Measurements from ENCODE around the gene OLA1. TPM values are rescaled to one million over a fixed set of nuclear protein-coding genes. Genes with fewer than 3 reads are reported as not detected.

The OLA1 gene
- total RNA-seq, 1 experiment from 2014 or later: 134 TPM

DNA sequence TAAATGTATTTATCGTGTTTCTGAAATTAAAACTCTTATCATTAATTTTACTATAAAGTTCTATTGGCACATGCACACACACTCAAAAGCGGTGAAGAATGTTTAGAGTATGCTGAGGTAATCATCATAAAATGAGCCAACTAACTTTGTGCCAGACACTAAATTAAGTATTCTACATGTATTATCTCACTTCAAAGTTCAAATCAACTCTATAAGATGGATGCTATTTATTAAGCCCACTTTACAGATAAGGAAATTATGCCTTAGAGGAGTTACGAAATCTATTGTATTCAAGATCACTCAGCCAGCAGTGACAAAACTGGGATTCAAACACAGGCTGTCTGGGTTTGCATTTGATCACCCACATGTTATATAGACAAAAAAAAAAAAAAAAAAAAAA, 24.9 kb downstream of the OLA1 start:
- Histone ChIP-seq H3K4me2 (ENCODE audit: low read depth, low read length, poor library complexity, severe bottlenecking) (no peak overlapping the region), H3K27ac (ENCODE audit: low read length) (no peak overlapping the region), H3K9ac (ENCODE audit: low read length) (no peak overlapping the region), H3K79me2 (ENCODE audit: low read length) (peaks cover 86% of the 10 kb centered on the region), H3K4me3 (ENCODE audit: low read length) (no peak overlapping the region), H3K4me1 (ENCODE audit: low read length) (peaks cover 31% of the 10 kb centered on the region), H2AFZ (ENCODE audit: low read length) (no peak overlapping the region), H3K9me3 (ENCODE audit: low read length) (no peaks in the 10 kb centered on the region), H4K20me1 (ENCODE audit: insufficient read depth, low read depth, low read length) (no peaks in the 10 kb centered on the region), H3K36me3 (ENCODE audit: insufficient read depth, low read length) (peaks cover 18% of the 10 kb centered on the region), H3K9me2 (replicated peaks; ENCODE audit: insufficient read depth, low read length) (no peaks in the 10 kb centered on the region), H3K27me3 (ENCODE audit: low read length) (no peaks in the 10 kb centered on the region)
- no peak for DNase-seq

DNA sequence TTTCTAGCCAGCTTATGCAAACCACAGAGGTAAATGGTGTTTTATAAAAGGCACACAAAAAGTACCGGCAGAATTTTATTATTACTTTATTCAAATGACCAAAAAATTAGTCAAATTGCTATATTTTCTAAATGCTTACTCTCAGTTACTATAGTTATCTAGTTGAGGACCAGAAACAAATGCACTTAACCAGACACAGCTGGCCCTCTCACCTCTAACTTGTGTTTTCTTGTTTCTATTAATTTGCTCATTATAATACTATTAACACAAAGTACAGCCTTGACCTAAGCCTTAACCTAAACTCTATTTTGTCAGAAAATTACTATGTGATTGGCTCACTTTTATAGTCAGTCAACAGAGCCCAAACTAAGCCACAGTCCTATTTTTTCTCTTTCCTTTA, 26.2 kb downstream of the OLA1 start:
- Histone ChIP-seq H3K27ac (ENCODE audit: low read length) (peak overlapping the region; percentile 46), H3K9me3 (ENCODE audit: low read length) (no peaks in the 10 kb centered on the region), H4K20me1 (ENCODE audit: insufficient read depth, low read depth, low read length) (no peaks in the 10 kb centered on the region), H3K4me1 (ENCODE audit: low read length) (peaks cover 36% of the 10 kb centered on the region), H3K4me3 (ENCODE audit: low read length) (no peak overlapping the region), H3K4me2 (ENCODE audit: low read depth, low read length, poor library complexity, severe bottlenecking) (peak overlapping the region; percentile 30), H3K9ac (ENCODE audit: low read length) (no peak overlapping the region), H3K36me3 (ENCODE audit: insufficient read depth, low read length) (peaks cover 10% of the 10 kb centered on the region; the same call in 1 of the 2 replicates), H3K27me3 (ENCODE audit: low read length) (no peaks in the 10 kb centered on the region), H3K79me2 (ENCODE audit: low read length) (peaks cover 87% of the 10 kb centered on the region), H2AFZ (ENCODE audit: low read length) (no peak overlapping the region), H3K9me2 (replicated peaks; ENCODE audit: insufficient read depth, low read length) (no peaks in the 10 kb centered on the region)
- DNase-seq: no peak

DNA sequence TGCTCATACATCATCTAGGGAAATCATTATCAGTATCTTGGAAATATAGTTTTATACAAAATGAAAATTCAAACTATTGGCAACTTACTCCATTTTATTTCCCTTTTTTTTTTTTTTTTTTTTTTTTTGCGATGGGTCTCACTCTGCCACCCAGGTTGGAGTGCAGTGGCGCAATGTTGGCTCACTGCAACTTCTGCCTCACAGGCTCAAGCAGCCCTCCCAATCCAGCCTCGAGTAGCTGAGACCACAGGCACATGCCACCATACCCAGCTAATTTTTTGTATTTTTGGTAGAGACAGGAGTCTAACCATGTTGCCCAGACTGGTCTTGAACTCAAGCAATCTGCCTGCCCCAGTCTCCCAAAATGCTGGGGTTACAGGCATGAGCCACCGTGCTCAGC, 29.0 kb downstream of the OLA1 start:
- DNase-seq: no peak
- Histone ChIP-seq H3K9me2 (replicated peaks; ENCODE audit: insufficient read depth, low read length) (no peaks in the 10 kb centered on the region), H3K79me2 (ENCODE audit: low read length) (peaks cover 99% of the 10 kb centered on the region), H3K36me3 (ENCODE audit: insufficient read depth, low read length) (peaks cover 8% of the 10 kb centered on the region; the same call in 1 of the 2 replicates), H3K4me3 (ENCODE audit: low read length) (no peak overlapping the region), H3K4me2 (ENCODE audit: low read depth, low read length, poor library complexity, severe bottlenecking) (no peak overlapping the region), H3K9ac (ENCODE audit: low read length) (no peak overlapping the region), H4K20me1 (ENCODE audit: insufficient read depth, low read depth, low read length) (no peaks in the 10 kb centered on the region), H3K27me3 (ENCODE audit: low read length) (no peaks in the 10 kb centered on the region), H2AFZ (ENCODE audit: low read length) (no peak overlapping the region), H3K27ac (ENCODE audit: low read length) (no peak overlapping the region), H3K9me3 (ENCODE audit: low read length) (no peaks in the 10 kb centered on the region), H3K4me1 (ENCODE audit: low read length) (peaks cover 36% of the 10 kb centered on the region)

DNA sequence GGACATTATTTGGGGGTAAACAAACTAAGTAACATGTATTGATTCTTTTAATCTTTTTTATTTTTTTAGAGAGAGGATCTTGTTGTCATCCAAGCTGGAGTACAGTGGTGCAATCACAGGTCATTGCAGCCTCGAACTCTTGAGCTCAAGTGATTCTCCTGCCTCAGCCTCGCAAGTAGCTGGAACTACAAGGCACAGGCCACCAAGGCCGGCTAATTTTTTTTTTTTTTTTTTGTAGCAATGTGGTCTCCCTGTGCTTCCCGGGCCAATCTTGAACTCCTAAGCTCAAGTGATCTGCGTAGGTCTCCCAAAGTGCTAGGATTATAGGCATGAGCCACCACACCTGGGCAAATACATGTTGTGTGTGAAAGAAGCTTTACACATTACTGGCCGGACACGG, 29.6 kb downstream of the OLA1 start:
- Histone ChIP-seq H3K4me3 (ENCODE audit: low read length) (no peak overlapping the region), H4K20me1 (ENCODE audit: insufficient read depth, low read depth, low read length) (no peaks in the 10 kb centered on the region), H3K9me2 (replicated peaks; ENCODE audit: insufficient read depth, low read length) (no peaks in the 10 kb centered on the region), H3K27ac (ENCODE audit: low read length) (no peak overlapping the region), H3K79me2 (ENCODE audit: low read length) (peaks cover 99% of the 10 kb centered on the region), H3K27me3 (ENCODE audit: low read length) (no peaks in the 10 kb centered on the region), H3K4me1 (ENCODE audit: low read length) (peaks cover 33% of the 10 kb centered on the region), H2AFZ (ENCODE audit: low read length) (no peak overlapping the region), H3K36me3 (ENCODE audit: insufficient read depth, low read length) (peaks cover 8% of the 10 kb centered on the region; the same call in 1 of the 2 replicates), H3K9me3 (ENCODE audit: low read length) (no peaks in the 10 kb centered on the region), H3K4me2 (ENCODE audit: low read depth, low read length, poor library complexity, severe bottlenecking) (no peak overlapping the region), H3K9ac (ENCODE audit: low read length) (no peak overlapping the region)
- no peak for DNase-seq

DNA sequence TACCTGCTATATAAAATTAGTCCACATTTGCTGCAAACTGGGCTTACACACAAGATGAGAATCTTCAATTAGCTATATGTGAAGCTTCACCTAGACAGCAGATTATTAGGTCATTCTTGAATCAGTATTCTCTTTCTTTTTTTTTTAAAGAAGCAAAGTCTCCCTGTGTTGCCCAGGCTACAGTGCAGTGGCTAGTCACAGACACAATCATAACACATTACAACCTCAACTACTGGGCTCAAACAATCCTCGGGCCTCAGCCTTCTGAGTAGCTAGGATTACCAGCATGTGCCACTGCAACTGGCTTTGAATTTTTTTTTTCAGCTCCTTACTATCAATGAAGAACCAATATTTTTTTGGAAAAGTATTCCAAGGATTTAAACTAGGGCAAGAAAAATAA, 30.5 kb downstream of the OLA1 start:
- H3K9ac ChIP-seq (ENCODE audit: low read length): no peak overlapping the region
- no peak overlapping the region for H2AFZ ChIP-seq (ENCODE audit: low read length)
- no peaks in the 10 kb centered on the region for H3K9me3 ChIP-seq (ENCODE audit: low read length)
- peaks cover 10% of the 10 kb centered on the region; the same call in 1 of the 2 replicates for H3K36me3 ChIP-seq (ENCODE audit: insufficient read depth, low read length)
- peaks cover 24% of the 10 kb centered on the region for H3K4me1 ChIP-seq (ENCODE audit: low read length)
- peaks cover 98% of the 10 kb centered on the region for H3K79me2 ChIP-seq (ENCODE audit: low read length)
- no peaks in the 10 kb centered on the region for H3K9me2 ChIP-seq (replicated peaks; ENCODE audit: insufficient read depth, low read length)
- no peak overlapping the region for H3K4me3 ChIP-seq (ENCODE audit: low read length)
- no peak for DNase-seq
- H3K27ac ChIP-seq (ENCODE audit: low read length): no peak overlapping the region
- H3K4me2 ChIP-seq (ENCODE audit: low read depth, low read length, poor library complexity, severe bottlenecking): no peak overlapping the region
- no peaks in the 10 kb centered on the region for H3K27me3 ChIP-seq (ENCODE audit: low read length)
- H4K20me1 ChIP-seq (ENCODE audit: insufficient read depth, low read depth, low read length): no peaks in the 10 kb centered on the region

DNA sequence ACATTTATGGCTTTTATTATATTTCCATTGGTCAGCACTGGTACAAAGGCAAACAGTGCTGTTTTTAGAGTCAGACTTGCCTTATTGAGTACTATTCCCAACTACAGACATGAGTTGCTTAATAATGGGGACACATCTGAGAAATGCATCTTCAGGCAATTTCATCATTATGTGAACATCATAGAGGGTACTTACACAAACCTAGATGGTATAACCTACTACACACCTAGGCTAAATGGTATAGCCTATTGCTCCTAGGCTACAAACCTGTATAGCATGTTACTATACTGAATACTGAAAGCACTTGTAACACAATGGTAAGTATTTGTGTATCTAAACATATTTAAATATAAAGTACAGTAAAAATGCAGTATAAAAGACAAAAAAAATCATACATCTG, 36.4 kb downstream of the OLA1 start:
- Histone ChIP-seq H3K27me3 (ENCODE audit: low read length) (no peaks in the 10 kb centered on the region), H3K4me3 (ENCODE audit: low read length) (no peak overlapping the region), H3K36me3 (ENCODE audit: insufficient read depth, low read length) (peaks cover 8% of the 10 kb centered on the region; the same call in 1 of the 2 replicates), H2AFZ (ENCODE audit: low read length) (no peak overlapping the region), H3K27ac (ENCODE audit: low read length) (no peak overlapping the region), H3K79me2 (ENCODE audit: low read length) (peaks cover 94% of the 10 kb centered on the region), H3K4me1 (ENCODE audit: low read length) (no peaks in the 10 kb centered on the region), H4K20me1 (ENCODE audit: insufficient read depth, low read depth, low read length) (no peaks in the 10 kb centered on the region), H3K4me2 (ENCODE audit: low read depth, low read length, poor library complexity, severe bottlenecking) (no peak overlapping the region), H3K9me3 (ENCODE audit: low read length) (no peaks in the 10 kb centered on the region), H3K9me2 (replicated peaks; ENCODE audit: insufficient read depth, low read length) (no peaks in the 10 kb centered on the region), H3K9ac (ENCODE audit: low read length) (no peak overlapping the region)
- no peak for DNase-seq

DNA sequence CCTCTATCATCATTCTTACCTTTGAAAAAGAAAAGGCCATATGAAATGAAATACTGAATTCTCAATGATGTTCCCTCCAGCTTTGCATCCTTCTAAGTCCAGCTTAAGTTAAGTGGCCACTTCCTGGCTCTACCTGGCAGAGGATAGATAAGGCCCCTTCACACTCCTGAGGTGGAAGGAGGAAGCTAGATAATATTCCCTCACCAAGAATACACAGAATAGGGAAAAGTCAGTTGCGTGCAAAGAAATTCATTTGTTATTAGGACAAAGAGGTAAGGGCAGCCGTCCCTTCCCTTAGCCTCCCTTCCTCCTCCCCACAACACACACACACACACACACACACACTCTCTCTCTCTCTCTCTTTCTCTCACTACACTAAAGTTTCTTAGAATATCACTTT, 37.5 kb downstream of the OLA1 start:
- peaks cover 95% of the 10 kb centered on the region for H3K79me2 ChIP-seq (ENCODE audit: low read length)

DNA sequence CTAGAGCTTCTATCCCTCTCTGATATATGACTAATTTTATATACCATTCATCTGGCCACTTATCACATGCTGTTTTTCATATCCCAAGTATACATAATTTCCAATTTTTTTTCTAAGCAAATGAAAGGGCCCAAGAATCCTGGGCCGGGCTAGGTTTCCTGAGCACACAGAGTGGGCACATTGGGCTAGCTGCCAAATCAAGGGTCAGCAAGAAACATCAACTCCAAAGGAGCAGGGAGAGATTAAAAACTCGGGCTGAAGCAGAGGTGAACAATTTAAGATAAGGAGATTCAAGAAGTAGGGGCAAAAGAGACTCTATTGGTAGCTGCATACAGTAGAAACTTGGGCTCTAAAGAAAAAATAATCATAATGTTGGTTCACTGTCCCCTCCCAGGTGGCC, 39.0 kb downstream of the OLA1 start:
- H2AFZ ChIP-seq (ENCODE audit: low read length): no peak overlapping the region
- no peaks in the 10 kb centered on the region for H3K9me3 ChIP-seq (ENCODE audit: low read length)
- no peak overlapping the region for H3K27ac ChIP-seq (ENCODE audit: low read length)
- H3K9me2 ChIP-seq (replicated peaks; ENCODE audit: insufficient read depth, low read length): no peaks in the 10 kb centered on the region
- H3K4me3 ChIP-seq (ENCODE audit: low read length): no peak overlapping the region
- peaks cover 8% of the 10 kb centered on the region; the same call in 1 of the 2 replicates for H3K36me3 ChIP-seq (ENCODE audit: insufficient read depth, low read length)
- no peak overlapping the region for H3K4me2 ChIP-seq (ENCODE audit: low read depth, low read length, poor library complexity, severe bottlenecking)
- no peak overlapping the region for H3K9ac ChIP-seq (ENCODE audit: low read length)
- no peaks in the 10 kb centered on the region for H3K27me3 ChIP-seq (ENCODE audit: low read length)
- no peaks in the 10 kb centered on the region for H4K20me1 ChIP-seq (ENCODE audit: insufficient read depth, low read depth, low read length)
- H3K4me1 ChIP-seq (ENCODE audit: low read length): no peaks in the 10 kb centered on the region
- DNase-seq: no peak
- peaks cover 94% of the 10 kb centered on the region for H3K79me2 ChIP-seq (ENCODE audit: low read length)

More for the DNA sequence above, 37.5 kb downstream of the OLA1 start:
- H3K9ac ChIP-seq (ENCODE audit: low read length): no peak overlapping the region
- H3K4me3 ChIP-seq (ENCODE audit: low read length): no peak overlapping the region
- H3K36me3 ChIP-seq (ENCODE audit: insufficient read depth, low read length): peaks cover 8% of the 10 kb centered on the region; the same call in 1 of the 2 replicates
- H2AFZ ChIP-seq (ENCODE audit: low read length): no peak overlapping the region
- no peaks in the 10 kb centered on the region for H3K4me1 ChIP-seq (ENCODE audit: low read length)
- DNase-seq: no peak
- no peak overlapping the region for H3K27ac ChIP-seq (ENCODE audit: low read length)
- H3K27me3 ChIP-seq (ENCODE audit: low read length): no peaks in the 10 kb centered on the region
- no peaks in the 10 kb centered on the region for H3K9me3 ChIP-seq (ENCODE audit: low read length)
- H3K9me2 ChIP-seq (replicated peaks; ENCODE audit: insufficient read depth, low read length): no peaks in the 10 kb centered on the region
- no peak overlapping the region for H3K4me2 ChIP-seq (ENCODE audit: low read depth, low read length, poor library complexity, severe bottlenecking)
- no peaks in the 10 kb centered on the region for H4K20me1 ChIP-seq (ENCODE audit: insufficient read depth, low read depth, low read length)

DNA sequence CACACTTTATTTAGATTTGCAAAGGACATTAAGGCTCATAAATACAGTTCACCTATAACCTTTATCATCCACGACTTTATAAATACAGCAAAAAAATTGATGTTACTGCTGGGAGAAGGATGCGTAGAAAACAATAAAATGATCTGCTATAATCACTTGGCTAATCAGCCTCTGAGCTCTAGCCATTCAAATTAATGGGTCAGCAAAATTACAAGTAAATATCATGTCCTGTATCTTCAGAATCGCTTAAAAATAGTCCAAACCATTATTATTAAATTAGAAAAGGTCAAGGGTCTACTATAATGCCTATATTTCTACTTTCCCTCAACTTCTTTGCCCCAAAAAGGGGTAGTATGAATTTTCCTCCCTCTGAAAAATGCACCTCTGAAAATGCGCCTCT, 40.3 kb downstream of the OLA1 start:
- Histone ChIP-seq H3K9ac (ENCODE audit: low read length) (no peak overlapping the region), H3K4me3 (ENCODE audit: low read length) (no peak overlapping the region), H3K79me2 (ENCODE audit: low read length) (peaks cover 92% of the 10 kb centered on the region), H3K9me3 (ENCODE audit: low read length) (no peaks in the 10 kb centered on the region), H3K36me3 (ENCODE audit: insufficient read depth, low read length) (peaks cover 5% of the 10 kb centered on the region; the same call in 1 of the 2 replicates), H3K9me2 (replicated peaks; ENCODE audit: insufficient read depth, low read length) (no peaks in the 10 kb centered on the region), H3K4me1 (ENCODE audit: low read length) (no peaks in the 10 kb centered on the region), H3K4me2 (ENCODE audit: low read depth, low read length, poor library complexity, severe bottlenecking) (no peak overlapping the region), H4K20me1 (ENCODE audit: insufficient read depth, low read depth, low read length) (no peaks in the 10 kb centered on the region), H3K27me3 (ENCODE audit: low read length) (no peaks in the 10 kb centered on the region), H3K27ac (ENCODE audit: low read length) (no peak overlapping the region), H2AFZ (ENCODE audit: low read length) (no peak overlapping the region)
- no peak for DNase-seq

All from Karpas-422 (cell line).